Stomach (tissue), 9 donors: ENCODE measurements around the gene DEPP1. TPM values are rescaled to one million over a fixed set of nuclear protein-coding genes. Genes with fewer than 3 reads are reported as not detected.

ENCODE experiments used
- DNase-seq, 2 donors: peaks; one replicate each; pipeline versions ENCODE4 v3.0.0 to v3.0.0-alpha.2; 2013 to 2019
- H3K27ac ChIP-seq, 5 donors: fragments of 200-600 bp in 4 of 5; sonication (generic) in 4 of 5; one replicate each; pipeline ENCODE4 v1.5.1; 2013 to 2019; ENCODE audit warnings: mild to moderate bottlenecking in 1 of 5, moderate library complexity in 1 of 5
- H3K27me3 ChIP-seq, 3 donors: fragments of 200-600 bp; sonication (generic); one replicate each; pipeline ENCODE4 v1.5.1; 2017 to 2019; ENCODE audit warnings: mixed run types in 1 of 3
- H3K36me3 ChIP-seq, 4 donors: fragments of 200-600 bp; sonication (generic); 1 replicate in 3 of 4; 2 replicates in 1 of 4; pipeline ENCODE4 v1.5.1; 2016 to 2019
- H3K4me1 ChIP-seq, 4 donors: fragments of 200-600 bp; sonication (generic); one replicate each; pipeline ENCODE4 v1.5.1; 2016 to 2019
- H3K4me3 ChIP-seq, 4 donors: fragments of 200-600 bp; sonication (generic) in 3 of 4; one replicate each; pipeline ENCODE4 v1.5.1; 2016 to 2019; ENCODE audit warnings: mild to moderate bottlenecking in 1 of 4
- H3K9me3 ChIP-seq, 4 donors: fragments of 200-600 bp; sonication (generic); one replicate each; pipeline ENCODE4 v1.5.1; 2016 to 2019
- CTCF ChIP-seq, 7 experiments: fragments of 450-650 bp in 4 of 7; fragments of 200-600 bp in 3 of 7; sonication (generic) in 3 of 7; IDR thresholded peaks; one replicate each; pipeline ENCODE4 v1.5.1; 2016 to 2019; ENCODE audit warnings: antibody characterized with exemption in 7 of 7, control low read depth in 2 of 7, mild to moderate bottlenecking in 1 of 7
- EP300 ChIP-seq: sonication (generic); formaldehyde crosslinking; IDR thresholded peaks from one replicate; pipeline ENCODE4 v1.6.1; 2017; ENCODE audit warnings: antibody characterized with exemption
- POLR2A ChIP-seq, 4 donors: fragments of 450-650 bp; IDR thresholded peaks; one replicate each; pipeline ENCODE4 v1.6.1; 2016; ENCODE audit warnings: antibody characterized with exemption in 4 of 4, control low read depth in 2 of 4, mild to moderate bottlenecking in 1 of 4, moderate library complexity in 1 of 4
- POLR2AphosphoS5 ChIP-seq, 3 donors: sonication (generic); formaldehyde crosslinking; IDR thresholded peaks; one replicate each; pipeline ENCODE4 v1.6.1; 2016; ENCODE audit warnings: antibody characterized with exemption in 3 of 3
- WGBS, 5 donors: extraction: QIAGEN DNeasy Blood & Tissue Kit in 3 of 5; methylation state at CpG; one replicate each; pipeline versions ENCODE4 v1.1.5 to v1.1.7; 2013 to 2018; 5-methylcytosine and 5-hydroxymethylcytosine counted together
- intact Hi-C: fragments of 100-400 bp; cut with DNase I; formaldehyde crosslinking; loops from one replicate; pipeline ENCODE4 v1.15.1; 2023; ENCODE audit warnings: low total_unique reads
- polyA plus RNA-seq, 3 donors: library from polyadenylated mRNA; stranded (reverse); fragments of 200-250 nt; gene quantifications; one replicate each; pipeline ENCODE4 v1.2.3, GENCODE V29; 2013
- total RNA-seq, 5 donors: library from RNA; depleted of rRNA; stranded (reverse); fragments of >200 nt; gene quantifications; one replicate each; pipeline versions ENCODE4 v1.1.0 to v1.2.3, GENCODE V29; 2014 to 2016
- donor health status: healthy with polysubstance abuse.
- donor health status: Bipolar disorder and iron deficiency.
- donor health status: healthy.

DEPP1 gene
- total and polyA plus RNA-seq, 8 donors, result 9.8 to 72.9 (median 31.5) TPM

- TF ChIP-seq EP300 (no peak), POLR2AphosphoS5 (IDR thresholded peaks at IDR 0.05) (peak in 1 of 3 donors; percentile 1), CTCF (IDR thresholded peaks at IDR 0.05) (no peak)
- H3K4me3 ChIP-seq, result no peak overlapping the region
- no peaks in the 10 kb centered on the region for H3K9me3 ChIP-seq
- H3K27ac ChIP-seq, result peak overlapping the region in 3 of 5 donors; percentile 10 to 92 (median 89)
- no peaks in the 10 kb centered on the region for H3K27me3 ChIP-seq
- WGBS, 5 donors, result 92 to 99% (median 97%) methylated on average over 7 to 12 of the region's 12 CpGs
- H3K36me3 ChIP-seq, result peaks cover 9 to 43% (median 38%) of the 10 kb centered on the region in 4 donors
- intact Hi-C loops, result no loop called here
- DNase-seq, result no peak
- peaks cover 48 to 72% (median 60%) of the 10 kb centered on the region in 4 donors for H3K4me1 ChIP-seq
These were observed 6.5 kb downstream of the DEPP1 start for GRCh38 chr10:44971935-44972757.

GRCh38 chr10:44971434-44971833, 7.2 kb downstream of the DEPP1 start:
- TF ChIP-seq POLR2A (IDR thresholded peaks at IDR 0.05) (no peak), EP300 (no peak), POLR2AphosphoS5 (IDR thresholded peaks at IDR 0.05) (no peak), CTCF (IDR thresholded peaks at IDR 0.05) (no peak)
- H3K9me3 ChIP-seq, result no peaks in the 10 kb centered on the region
- peaks cover 9 to 41% (median 31%) of the 10 kb centered on the region in 4 donors for H3K36me3 ChIP-seq
- 78 to 92% (median 90%) methylated on average over 9 to 11 of the region's 11 CpGs for whole genome bisulfite sequencing, 5 donors
- intact Hi-C loops, result no loop called here
- H3K4me1 ChIP-seq, result peaks cover 47 to 68% (median 58%) of the 10 kb centered on the region in 4 donors
- DNase-seq, result no peak
- H3K27ac ChIP-seq, result no peak overlapping the region
- no peak overlapping the region for H3K4me3 ChIP-seq
- no peaks in the 10 kb centered on the region for H3K27me3 ChIP-seq

GRCh38 chr10:44970812-44971395, 7.7 kb downstream of the DEPP1 start:
- WGBS, 5 donors, result 89 to 94% (median 92%) methylated on average over 6 to 8 of the region's 8 CpGs
- H3K36me3 ChIP-seq, result peaks cover 9 to 41% (median 30%) of the 10 kb centered on the region in 4 donors
- no peak for DNase-seq
- no peaks in the 10 kb centered on the region for H3K27me3 ChIP-seq
- TF ChIP-seq POLR2AphosphoS5 (IDR thresholded peaks at IDR 0.05) (no peak), CTCF (IDR thresholded peaks at IDR 0.05) (no peak), EP300 (no peak), POLR2A (IDR thresholded peaks at IDR 0.05) (no peak)
- H3K27ac ChIP-seq, result no peak overlapping the region
- H3K9me3 ChIP-seq, result no peaks in the 10 kb centered on the region
- H3K4me1 ChIP-seq, result peaks cover 45 to 68% (median 58%) of the 10 kb centered on the region in 4 donors
- intact Hi-C loops, result no loop called here
- H3K4me3 ChIP-seq, result no peak overlapping the region

- peaks cover 9 to 41% (median 30%) of the 10 kb centered on the region in 4 donors for H3K36me3 ChIP-seq
- no peak for DNase-seq
- H3K4me3 ChIP-seq, result no peak overlapping the region
- H3K9me3 ChIP-seq, result no peaks in the 10 kb centered on the region
- intact Hi-C loops, result loop anchor here (5.0 kb wide), 1 partner anchor 38 kb away; no protein-coding TSS in a partner anchor
- TF ChIP-seq CTCF (IDR thresholded peaks at IDR 0.05) (no peak), POLR2AphosphoS5 (IDR thresholded peaks at IDR 0.05) (peak in 2 of 3 donors; percentile 3 to 20), EP300 (no peak), POLR2A (IDR thresholded peaks at IDR 0.05) (no peak)
- H3K27ac ChIP-seq, result no peak overlapping the region
- WGBS, 5 donors, result 90 to 100% (median 93%) methylated on average over 7 to 9 of the region's 9 CpGs
- peaks cover 39 to 68% (median 59%) of the 10 kb centered on the region in 4 donors for H3K4me1 ChIP-seq
- no peaks in the 10 kb centered on the region for H3K27me3 ChIP-seq
These were observed 8.8 kb downstream of the DEPP1 start for GRCh38 chr10:44969854-44970253.
